SK-N-SH treated with all-trans-retinoic acid at 6 μM for 48 hours (cell line): ENCODE measurements around the gene CORO6.

ENCODE experiments used
- ATAC-seq: fragments of 200-7000 bp; cut with Tn5 transposase; 3 replicates; pipeline ENCODE4 v1.9.1; 2020; ENCODE audit warnings: mild to moderate bottlenecking, moderate library complexity
- ARNTL ChIP-seq: fragments of 450-650 bp; formaldehyde crosslinking; IDR thresholded peaks from 2 replicates; pipeline ENCODE4 v1.5.0; 2020; ENCODE audit warnings: low read depth, mild to moderate bottlenecking, moderate library complexity, borderline replicate concordance
- BACH2 ChIP-seq: fragments of 250-450 bp; sonication (Bioruptor Pico); IDR thresholded peaks from 2 replicates; pipeline ENCODE4 v1.9.0; 2021; ENCODE audit warnings: mild to moderate bottlenecking, borderline replicate concordance
- CSDC2 ChIP-seq: fragments of 250-450 bp; sonication (Bioruptor Pico); IDR thresholded peaks from 2 replicates; pipeline ENCODE4 v1.5.0; 2020; ENCODE audit warnings: mild to moderate bottlenecking, moderate library complexity
- ESRRG ChIP-seq: fragments of 250-450 bp; sonication (Bioruptor Pico); IDR thresholded peaks from 2 replicates; pipeline ENCODE4 v1.6.1; 2021; ENCODE audit warnings: mild to moderate bottlenecking
- GLIS3 ChIP-seq: fragments of 250-450 bp; sonication (Bioruptor Pico); IDR thresholded peaks from 2 replicates; pipeline ENCODE4 v1.5.0; 2020; ENCODE audit warnings: mild to moderate bottlenecking, moderate library complexity
- ISL1 ChIP-seq: fragments of 250-450 bp; sonication (Bioruptor Pico); IDR thresholded peaks from 2 replicates; pipeline ENCODE4 v2.1.2; 2022; ENCODE audit warnings: mild to moderate bottlenecking, moderate library complexity
- OSR1 ChIP-seq: fragments of 250-450 bp; sonication (Bioruptor Pico); IDR thresholded peaks from 2 replicates; pipeline ENCODE4 v1.8.0; 2022; ENCODE audit warnings: moderate library complexity, mild to moderate bottlenecking, inconsistent platforms
- PPARA ChIP-seq: fragments of 250-450 bp; sonication (Bioruptor Pico); IDR thresholded peaks from 2 replicates; pipeline ENCODE4 v1.5.0; 2020; ENCODE audit warnings: mild to moderate bottlenecking, borderline replicate concordance
- SNAI2 ChIP-seq: fragments of 250-450 bp; sonication (Bioruptor Pico); IDR thresholded peaks from 2 replicates; pipeline ENCODE4 v1.5.0; 2020; ENCODE audit warnings: mild to moderate bottlenecking, moderate library complexity
- TCF4 ChIP-seq: fragments of 250-450 bp; sonication (Bioruptor Pico); IDR thresholded peaks from 2 replicates; pipeline ENCODE4 v1.8.0; 2021; ENCODE audit warnings: mild to moderate bottlenecking, moderate library complexity, borderline replicate concordance
- TOX ChIP-seq: fragments of 250-450 bp; sonication (Bioruptor Pico); IDR thresholded peaks from 2 replicates; pipeline ENCODE4 v1.8.0; 2021; ENCODE audit warnings: mild to moderate bottlenecking, moderate library complexity, borderline replicate concordance
- ZC3H10 ChIP-seq: fragments of 250-450 bp; sonication (Bioruptor Pico); IDR thresholded peaks from 2 replicates; pipeline ENCODE4 v1.5.1; 2021; ENCODE audit warnings: mild to moderate bottlenecking, moderate library complexity
- ZFP3 ChIP-seq: fragments of 250-450 bp; sonication (Bioruptor Pico); IDR thresholded peaks from 2 replicates; pipeline ENCODE4 v1.5.0; 2020; ENCODE audit warnings: mild to moderate bottlenecking, moderate library complexity
- ZNF565 ChIP-seq: fragments of 450-650 bp; formaldehyde crosslinking; conservative IDR thresholded peaks from 2 replicates; pipeline ENCODE4 v1.5.0; 2020; ENCODE audit warnings: low read depth, mild to moderate bottlenecking, moderate library complexity
- ZNF70 ChIP-seq: fragments of 450-650 bp; formaldehyde crosslinking; IDR thresholded peaks from 2 replicates; pipeline ENCODE4 v1.5.0; 2020; ENCODE audit warnings: mild to moderate bottlenecking, moderate library complexity
- ZNF8 ChIP-seq: fragments of 450-650 bp; formaldehyde crosslinking; IDR thresholded peaks from 2 replicates; pipeline ENCODE4 v1.5.0; 2020; ENCODE audit warnings: mild to moderate bottlenecking, moderate library complexity
- TF ChIP-seq, protein P1 (sequence below): fragments of 250-450 bp; sonication (Bioruptor Pico); IDR thresholded peaks from 2 replicates; pipeline ENCODE4 v1.8.0; 2021; ENCODE audit warnings: low read depth, mild to moderate bottlenecking, moderate library complexity, borderline replicate concordance
- TF ChIP-seq, protein P2 (sequence below): fragments of 250-450 bp; sonication (Bioruptor Pico); IDR thresholded peaks from 2 replicates; pipeline ENCODE4 v1.5.1; 2020; ENCODE audit warnings: low read depth, mild to moderate bottlenecking, moderate library complexity
- TF ChIP-seq, protein P3 (sequence below): fragments of 250-450 bp; sonication (Bioruptor Pico); IDR thresholded peaks from 2 replicates; pipeline ENCODE4 v1.8.0; 2020; ENCODE audit warnings: mild to moderate bottlenecking, moderate library complexity, borderline replicate concordance
- TF ChIP-seq, protein P4 (sequence below): fragments of 250-450 bp; sonication (Bioruptor Pico); IDR thresholded peaks from 2 replicates; pipeline ENCODE4 v1.5.0; 2020; ENCODE audit warnings: mild to moderate bottlenecking, moderate library complexity
- TF ChIP-seq, protein P5 (sequence below): fragments of 250-450 bp; sonication (Bioruptor Pico); IDR thresholded peaks from 2 replicates; pipeline ENCODE4 v1.5.1; 2021; ENCODE audit warnings: mild to moderate bottlenecking, moderate library complexity

The CORO6 gene

DNA sequence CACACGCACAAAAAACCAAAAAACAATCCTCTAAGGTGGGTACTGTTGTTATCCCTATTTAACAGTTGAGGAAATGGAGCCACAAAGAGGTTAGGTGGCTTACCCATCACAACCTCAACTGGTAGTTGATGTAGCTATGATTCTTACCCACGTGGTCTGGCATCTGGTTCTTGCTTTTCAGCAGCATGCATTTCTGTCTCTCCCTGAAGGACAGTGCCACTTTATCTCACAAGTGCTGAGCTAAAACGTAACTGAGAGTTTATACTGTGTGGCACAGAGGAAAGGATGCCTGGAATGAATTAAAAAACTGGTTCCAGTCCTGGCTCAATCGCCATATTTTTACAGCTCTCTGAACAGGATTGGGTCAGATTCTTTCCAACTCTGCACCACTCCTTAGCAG is 1.9 kb upstream of the CORO6 start:
- TF ChIP-seq TCF4 = peak; percentile 11; the same call in 1 of the 2 replicates
- TF ChIP-seq ZNF8 (CRISPR knock-in tag) = no peak
- no peak for TF ChIP-seq ESRRG (CRISPR knock-in tag)
- ATAC-seq = no peak; the same call in 2 of the 3 replicates

DNA sequence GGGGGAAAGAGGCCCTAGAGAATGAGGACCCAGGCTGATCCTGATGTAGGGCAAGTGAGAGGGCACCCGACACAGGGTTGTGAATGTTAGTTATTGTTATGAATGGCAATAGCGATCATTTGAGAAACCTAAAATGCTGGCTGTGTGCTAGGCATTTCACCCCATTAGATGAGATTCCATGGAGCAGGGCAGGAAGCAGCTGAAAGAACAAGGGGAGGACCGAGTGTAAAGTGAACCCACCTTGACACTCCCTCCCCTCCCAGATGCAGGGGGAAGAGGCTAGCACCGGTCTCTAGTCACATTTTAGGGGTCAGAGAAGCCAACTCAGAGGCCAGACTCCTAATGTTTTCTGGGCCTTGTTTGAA is 553 bp upstream of the CORO6 start:
- TF ChIP-seq OSR1 (CRISPR knock-in tag) (no peak), ZFP3 (CRISPR knock-in tag) (no peak), ZNF565 (CRISPR knock-in tag) (no peak), ISL1 (no peak), BACH2 (no peak), ZNF70 (no peak), GLIS3 (CRISPR knock-in tag) (no peak), SNAI2 (no peak), ZNF8 (CRISPR knock-in tag) (no peak), PPARA (CRISPR knock-in tag) (no peak), ARNTL (CRISPR knock-in tag) (no peak)
- TF ChIP-seq, protein P1, sequence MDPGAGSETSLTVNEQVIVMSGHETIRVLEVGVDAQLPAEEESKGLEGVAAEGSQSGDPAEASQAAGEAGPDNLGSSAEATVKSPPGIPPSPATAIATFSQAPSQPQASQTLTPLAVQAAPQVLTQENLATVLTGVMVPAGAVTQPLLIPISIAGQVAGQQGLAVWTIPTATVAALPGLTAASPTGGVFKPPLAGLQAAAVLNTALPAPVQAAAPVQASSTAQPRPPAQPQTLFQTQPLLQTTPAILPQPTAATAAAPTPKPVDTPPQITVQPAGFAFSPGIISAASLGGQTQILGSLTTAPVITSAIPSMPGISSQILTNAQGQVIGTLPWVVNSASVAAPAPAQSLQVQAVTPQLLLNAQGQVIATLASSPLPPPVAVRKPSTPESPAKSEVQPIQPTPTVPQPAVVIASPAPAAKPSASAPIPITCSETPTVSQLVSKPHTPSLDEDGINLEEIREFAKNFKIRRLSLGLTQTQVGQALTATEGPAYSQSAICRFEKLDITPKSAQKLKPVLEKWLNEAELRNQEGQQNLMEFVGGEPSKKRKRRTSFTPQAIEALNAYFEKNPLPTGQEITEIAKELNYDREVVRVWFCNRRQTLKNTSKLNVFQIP = no peak
- TF ChIP-seq, protein P2, sequence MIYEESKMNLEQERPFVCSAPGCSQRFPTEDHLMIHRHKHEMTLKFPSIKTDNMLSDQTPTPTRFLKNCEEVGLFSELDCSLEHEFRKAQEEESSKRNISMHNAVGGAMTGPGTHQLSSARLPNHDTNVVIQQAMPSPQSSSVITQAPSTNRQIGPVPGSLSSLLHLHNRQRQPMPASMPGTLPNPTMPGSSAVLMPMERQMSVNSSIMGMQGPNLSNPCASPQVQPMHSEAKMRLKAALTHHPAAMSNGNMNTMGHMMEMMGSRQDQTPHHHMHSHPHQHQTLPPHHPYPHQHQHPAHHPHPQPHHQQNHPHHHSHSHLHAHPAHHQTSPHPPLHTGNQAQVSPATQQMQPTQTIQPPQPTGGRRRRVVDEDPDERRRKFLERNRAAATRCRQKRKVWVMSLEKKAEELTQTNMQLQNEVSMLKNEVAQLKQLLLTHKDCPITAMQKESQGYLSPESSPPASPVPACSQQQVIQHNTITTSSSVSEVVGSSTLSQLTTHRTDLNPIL (CRISPR knock-in tag) = no peak
- ATAC-seq = peak; percentile 1; the same call in 2 of the 3 replicates

DNA sequence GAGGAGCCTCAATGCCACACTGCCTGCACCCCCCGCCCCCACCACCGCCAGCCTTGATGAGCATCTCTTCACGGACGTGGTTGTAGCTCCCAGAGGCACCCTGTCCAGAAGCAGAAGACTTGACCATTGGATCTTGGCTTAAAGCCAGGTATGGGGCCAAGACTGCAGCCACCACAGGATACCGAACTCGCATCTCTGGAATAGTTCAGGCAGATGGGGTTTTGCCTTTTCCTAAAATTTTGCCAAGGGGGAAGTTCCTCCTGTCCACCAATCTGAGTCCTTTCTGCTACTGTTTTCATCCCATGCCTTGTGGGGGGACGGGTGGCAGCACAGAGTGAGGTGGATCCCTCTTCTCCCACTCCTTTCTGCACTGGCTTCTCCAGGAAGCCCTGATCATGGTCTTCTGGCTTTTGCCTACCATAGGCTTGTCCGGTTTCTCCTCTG is 939 bp downstream of the CORO6 start:
- no peak for TF ChIP-seq PPARA (CRISPR knock-in tag)
- no peak for TF ChIP-seq ZNF8 (CRISPR knock-in tag)
- no peak for TF ChIP-seq ESRRG (CRISPR knock-in tag)
- TF ChIP-seq BACH2 = no peak
- TF ChIP-seq TCF4 = no peak
- TF ChIP-seq ARNTL (CRISPR knock-in tag) = no peak
- no peak for TF ChIP-seq CSDC2
- no peak for TF ChIP-seq SNAI2
- TF ChIP-seq ZNF565 (CRISPR knock-in tag) = no peak
- peak; percentile 16; the same call in 2 of the 3 replicates for ATAC-seq

DNA sequence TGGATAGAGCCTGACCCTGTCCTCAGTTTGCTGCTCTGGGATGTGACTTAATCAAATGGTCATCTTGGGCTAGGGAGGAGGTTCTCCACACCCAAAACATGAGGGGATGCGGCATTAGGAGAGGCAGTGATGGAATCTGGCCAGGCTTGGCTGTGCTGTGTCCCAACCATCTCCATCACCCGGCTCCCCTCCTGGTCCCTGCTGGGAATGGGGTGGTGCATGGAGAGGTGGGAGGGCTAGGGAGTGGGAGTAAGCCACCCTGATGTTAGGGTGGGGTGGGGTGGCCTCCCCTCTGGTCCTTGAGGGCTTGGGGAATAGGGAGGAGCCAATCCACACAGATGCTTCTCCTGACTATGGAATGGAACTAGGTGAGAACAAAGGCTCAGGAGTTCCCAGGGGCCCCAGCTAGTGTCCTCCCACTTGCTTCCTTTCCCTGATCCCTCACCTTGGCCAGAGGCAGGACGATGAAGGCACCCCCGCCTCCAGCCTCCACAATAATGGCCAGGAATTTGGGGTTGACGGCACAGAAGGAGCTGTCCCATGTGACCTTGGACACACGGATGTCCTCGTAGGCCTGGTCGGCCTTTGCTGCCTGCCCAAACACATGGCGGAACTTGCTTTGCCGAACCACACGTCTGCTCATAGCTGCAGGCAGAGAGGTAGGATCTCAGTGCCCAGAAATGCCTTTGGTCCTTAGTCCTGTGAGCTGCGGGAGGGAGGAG is 1.8 kb downstream of the CORO6 start:
- no peak for ATAC-seq
- TF ChIP-seq ESRRG (CRISPR knock-in tag) (no peak), ISL1 (no peak), CSDC2 (no peak), ZC3H10 (CRISPR knock-in tag) (no peak), PPARA (CRISPR knock-in tag) (no peak)

DNA sequence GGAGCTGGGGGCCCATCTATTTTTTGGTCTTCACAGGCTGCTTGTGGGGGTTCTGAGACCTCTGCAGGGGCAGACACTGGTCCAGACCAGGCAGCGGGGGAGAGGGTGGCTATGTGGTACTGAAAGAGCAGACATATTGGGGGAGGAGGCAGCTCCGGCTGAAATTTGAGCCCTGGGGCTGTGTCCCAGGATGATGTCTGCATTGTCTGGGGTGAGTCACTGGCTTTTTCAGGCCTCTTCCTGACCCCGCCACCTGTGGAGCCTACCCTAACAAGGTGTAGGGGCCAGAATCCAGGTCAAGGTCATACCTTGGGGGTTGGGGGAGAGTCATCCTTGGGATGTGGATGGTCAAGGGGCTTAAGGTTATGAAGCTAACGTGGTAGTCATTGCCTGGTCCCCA is 2.4 kb downstream of the CORO6 start:
- TF ChIP-seq SNAI2 = no peak
- TF ChIP-seq ZNF565 (CRISPR knock-in tag) = no peak
- no peak for TF ChIP-seq ESRRG (CRISPR knock-in tag)
- TF ChIP-seq, protein P3, sequence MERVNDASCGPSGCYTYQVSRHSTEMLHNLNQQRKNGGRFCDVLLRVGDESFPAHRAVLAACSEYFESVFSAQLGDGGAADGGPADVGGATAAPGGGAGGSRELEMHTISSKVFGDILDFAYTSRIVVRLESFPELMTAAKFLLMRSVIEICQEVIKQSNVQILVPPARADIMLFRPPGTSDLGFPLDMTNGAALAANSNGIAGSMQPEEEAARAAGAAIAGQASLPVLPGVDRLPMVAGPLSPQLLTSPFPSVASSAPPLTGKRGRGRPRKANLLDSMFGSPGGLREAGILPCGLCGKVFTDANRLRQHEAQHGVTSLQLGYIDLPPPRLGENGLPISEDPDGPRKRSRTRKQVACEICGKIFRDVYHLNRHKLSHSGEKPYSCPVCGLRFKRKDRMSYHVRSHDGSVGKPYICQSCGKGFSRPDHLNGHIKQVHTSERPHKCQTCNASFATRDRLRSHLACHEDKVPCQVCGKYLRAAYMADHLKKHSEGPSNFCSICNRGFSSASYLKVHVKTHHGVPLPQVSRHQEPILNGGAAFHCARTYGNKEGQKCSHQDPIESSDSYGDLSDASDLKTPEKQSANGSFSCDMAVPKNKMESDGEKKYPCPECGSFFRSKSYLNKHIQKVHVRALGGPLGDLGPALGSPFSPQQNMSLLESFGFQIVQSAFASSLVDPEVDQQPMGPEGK (CRISPR knock-in tag) = no peak
- TF ChIP-seq, protein P4, sequence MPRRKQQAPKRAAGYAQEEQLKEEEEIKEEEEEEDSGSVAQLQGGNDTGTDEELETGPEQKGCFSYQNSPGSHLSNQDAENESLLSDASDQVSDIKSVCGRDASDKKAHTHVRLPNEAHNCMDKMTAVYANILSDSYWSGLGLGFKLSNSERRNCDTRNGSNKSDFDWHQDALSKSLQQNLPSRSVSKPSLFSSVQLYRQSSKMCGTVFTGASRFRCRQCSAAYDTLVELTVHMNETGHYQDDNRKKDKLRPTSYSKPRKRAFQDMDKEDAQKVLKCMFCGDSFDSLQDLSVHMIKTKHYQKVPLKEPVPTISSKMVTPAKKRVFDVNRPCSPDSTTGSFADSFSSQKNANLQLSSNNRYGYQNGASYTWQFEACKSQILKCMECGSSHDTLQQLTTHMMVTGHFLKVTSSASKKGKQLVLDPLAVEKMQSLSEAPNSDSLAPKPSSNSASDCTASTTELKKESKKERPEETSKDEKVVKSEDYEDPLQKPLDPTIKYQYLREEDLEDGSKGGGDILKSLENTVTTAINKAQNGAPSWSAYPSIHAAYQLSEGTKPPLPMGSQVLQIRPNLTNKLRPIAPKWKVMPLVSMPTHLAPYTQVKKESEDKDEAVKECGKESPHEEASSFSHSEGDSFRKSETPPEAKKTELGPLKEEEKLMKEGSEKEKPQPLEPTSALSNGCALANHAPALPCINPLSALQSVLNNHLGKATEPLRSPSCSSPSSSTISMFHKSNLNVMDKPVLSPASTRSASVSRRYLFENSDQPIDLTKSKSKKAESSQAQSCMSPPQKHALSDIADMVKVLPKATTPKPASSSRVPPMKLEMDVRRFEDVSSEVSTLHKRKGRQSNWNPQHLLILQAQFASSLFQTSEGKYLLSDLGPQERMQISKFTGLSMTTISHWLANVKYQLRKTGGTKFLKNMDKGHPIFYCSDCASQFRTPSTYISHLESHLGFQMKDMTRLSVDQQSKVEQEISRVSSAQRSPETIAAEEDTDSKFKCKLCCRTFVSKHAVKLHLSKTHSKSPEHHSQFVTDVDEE (CRISPR knock-in tag) = no peak
- no peak for TF ChIP-seq ZNF70
- TF ChIP-seq CSDC2 = no peak
- no peak for TF ChIP-seq OSR1 (CRISPR knock-in tag)
- TF ChIP-seq, protein P1 = no peak
- TF ChIP-seq TCF4 = no peak
- TF ChIP-seq, protein P5, sequence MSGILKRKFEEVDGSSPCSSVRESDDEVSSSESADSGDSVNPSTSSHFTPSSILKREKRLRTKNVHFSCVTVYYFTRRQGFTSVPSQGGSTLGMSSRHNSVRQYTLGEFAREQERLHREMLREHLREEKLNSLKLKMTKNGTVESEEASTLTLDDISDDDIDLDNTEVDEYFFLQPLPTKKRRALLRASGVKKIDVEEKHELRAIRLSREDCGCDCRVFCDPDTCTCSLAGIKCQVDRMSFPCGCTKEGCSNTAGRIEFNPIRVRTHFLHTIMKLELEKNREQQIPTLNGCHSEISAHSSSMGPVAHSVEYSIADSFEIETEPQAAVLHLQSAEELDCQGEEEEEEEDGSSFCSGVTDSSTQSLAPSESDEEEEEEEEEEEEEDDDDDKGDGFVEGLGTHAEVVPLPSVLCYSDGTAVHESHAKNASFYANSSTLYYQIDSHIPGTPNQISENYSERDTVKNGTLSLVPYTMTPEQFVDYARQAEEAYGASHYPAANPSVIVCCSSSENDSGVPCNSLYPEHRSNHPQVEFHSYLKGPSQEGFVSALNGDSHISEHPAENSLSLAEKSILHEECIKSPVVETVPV (CRISPR knock-in tag) = no peak
- TF ChIP-seq BACH2 = no peak
- no peak for TF ChIP-seq ZFP3 (CRISPR knock-in tag)
- TF ChIP-seq ZNF8 (CRISPR knock-in tag) = no peak
- TF ChIP-seq PPARA (CRISPR knock-in tag) = no peak
- TF ChIP-seq GLIS3 (CRISPR knock-in tag) = no peak
- TF ChIP-seq ARNTL (CRISPR knock-in tag) = no peak
- no peak for TF ChIP-seq ISL1
- TF ChIP-seq TOX (CRISPR knock-in tag) = no peak
- no peak for TF ChIP-seq ZC3H10 (CRISPR knock-in tag)
- ATAC-seq = peak; percentile 6; the same call in 1 of the 3 replicates
